Adrenal gland (tissue), 12 donors: ENCODE measurements around the gene PSMA7. TPM values are rescaled to one million over a fixed set of nuclear protein-coding genes. Genes with fewer than 3 reads are reported as not detected.
A peak's percentile ranks its signal among the peaks of the same experiment; 100 is the strongest.

Experiments used
- DNase-seq, 7 donors: peaks; one replicate each; pipeline ENCODE4 v3.0.0-alpha.2; 2019 to 2020
- H3K27ac ChIP-seq, 5 donors: fragments of 200-600 bp; sonication (generic) in 4 of 5; 1 replicate in 3 of 5; 2 replicates in 2 of 5; pipeline versions ENCODE4 v1.5.1 to v1.8.0; 2016 to 2020; ENCODE audit warnings: mild to moderate bottlenecking in 1 of 5
- H3K27me3 ChIP-seq: fragments of 200-600 bp; 2 replicates; pipeline ENCODE4 v1.8.0; 2021
- H3K36me3 ChIP-seq, 2 donors: fragments of 200-600 bp; replicated peaks in 1 of 2; 1 replicate in 1 of 2; 2 replicates in 1 of 2; pipeline versions ENCODE4 v1.5.1 to v1.8.0; 2018 to 2022
- H3K4me1 ChIP-seq, 2 donors: fragments of 200-600 bp; replicated peaks in 1 of 2; 1 replicate in 1 of 2; 2 replicates in 1 of 2; pipeline versions ENCODE4 v1.5.1 to v1.8.0; 2018 to 2021
- H3K4me3 ChIP-seq, 4 donors: fragments of 200-600 bp; sonication (generic) in 3 of 4; one replicate each; pipeline ENCODE4 v1.5.1; 2016 to 2018
- H3K9me3 ChIP-seq, 3 donors: fragments of 200-600 bp; sonication (generic) in 1 of 3; replicated peaks in 1 of 3; 1 replicate in 2 of 3; 2 replicates in 1 of 3; pipeline versions ENCODE4 v1.5.1 to v1.8.0; 2016 to 2021
- POLR2A ChIP-seq, 2 donors: fragments of 450-650 bp; IDR thresholded peaks; one replicate each; pipeline ENCODE4 v1.6.1; 2017; ENCODE audit warnings: antibody characterized with exemption in 2 of 2, mild to moderate bottlenecking in 2 of 2, moderate library complexity in 1 of 2
- WGBS, 4 donors: extraction: QIAGEN DNeasy Blood & Tissue Kit in 2 of 4; methylation state at CpG; one replicate each; pipeline versions ENCODE4 v1.1.5 to v1.1.7; 2013 to 2017; 5-methylcytosine and 5-hydroxymethylcytosine counted together
- intact Hi-C, 2 donors: fragments of 100-400 bp; cut with DNase I; formaldehyde crosslinking; loops; one replicate each; pipeline versions ENCODE4 v1.14.1 to v1.15.0; 2022 to 2023
- polyA plus RNA-seq, 3 donors: library from polyadenylated mRNA; stranded (reverse); fragments of 200-250 nt in 2 of 3; fragments of 350-450 nt in 1 of 3; fragmentation: Illumina TruSeq in 1 of 3; extraction: RNeasy Lipid Tissue Mini Kit (QIAGEN cat#74804) in 1 of 3; gene quantifications; one replicate each; pipeline ENCODE4 v1.2.3, GENCODE V29; 2013 to 2014
- total RNA-seq, 9 donors: library from RNA; depleted of rRNA in 4 of 9; stranded (reverse); fragments of >200 nt in 4 of 9; fragments of 120-200 nt in 1 of 9; fragmentation: NEBNext Ultra II Directional in 1 of 9; extraction: Animal tissue kit (Norgen Biotek cat#: 25700) in 1 of 9; gene quantifications; one replicate each; pipeline versions ENCODE4 v1.1.0 to v1.2.4, GENCODE V29; 2013 to 2023
- TF ChIP-seq, protein P1 (sequence below), 6 experiments: fragments of 450-650 bp in 4 of 6; fragments of 200-600 bp in 2 of 6; sonication (generic) in 1 of 6; IDR thresholded peaks; 1 replicate in 5 of 6; 2 replicates in 1 of 6; pipeline versions ENCODE4 v1.5.1 to v1.8.0; 2016 to 2021; ENCODE audit warnings: antibody characterized with exemption in 6 of 6, mild to moderate bottlenecking in 2 of 6, moderate library complexity in 1 of 6
- donor health status: healthy with polysubstance abuse.
- donor health status: Bipolar disorder and iron deficiency.
- donor health status: DM: yes; HTN: yes; CAD: no.
- donor health status: DM: no; HTN: no; CAD: no.
- donor health status: DM: no; HTN: no; CAD: no.
- donor health status: DM: yes; HTN: yes; CAD: no.

PSMA7 gene
- total and polyA plus RNA-seq, 12 donors = 175 to 518 (median 277) TPM

DNA sequence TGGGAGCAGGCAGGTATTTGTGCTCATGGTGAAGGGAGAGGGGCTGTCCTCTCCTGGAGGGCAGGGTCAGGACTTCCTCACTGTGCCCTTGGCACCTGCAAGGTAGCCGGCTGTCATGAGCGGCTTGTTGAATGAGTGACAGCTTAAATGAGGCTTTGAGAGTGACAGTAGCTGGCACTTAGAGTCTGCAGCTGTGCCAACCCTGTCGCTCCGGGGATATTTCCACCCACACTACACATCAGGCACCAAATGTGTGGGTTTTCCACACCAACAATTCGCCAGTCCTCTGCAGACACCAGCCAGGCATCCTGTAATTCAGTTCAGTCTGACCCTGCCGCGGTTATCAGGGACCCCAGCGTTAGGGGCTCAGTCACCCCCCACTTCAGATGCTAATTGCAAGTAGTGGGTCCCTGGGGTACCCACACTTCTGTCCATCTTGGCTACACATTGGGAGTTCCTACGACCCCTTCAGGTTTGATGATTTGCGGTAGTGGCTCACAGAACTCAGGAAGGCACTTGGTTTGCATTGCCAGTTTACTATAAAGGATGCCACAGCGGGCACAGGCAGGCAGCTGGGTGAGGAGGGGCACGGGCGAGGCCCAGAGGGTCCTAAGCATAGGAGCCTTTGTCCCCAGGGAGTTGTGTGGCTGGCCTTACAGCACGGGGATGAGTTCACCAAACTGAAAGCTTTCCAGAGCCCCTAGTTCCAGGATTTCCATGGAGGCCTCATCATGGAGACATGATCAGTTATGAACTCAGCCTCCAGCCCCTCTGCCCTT, 48.8 kb upstream of the PSMA7 start:
- H3K36me3 ChIP-seq = peaks cover 0 to 27% of the 10 kb centered on the region in 2 donors
- H3K27ac ChIP-seq = no peak overlapping the region
- intact Hi-C loops = no loop called here
- 81 to 91% (median 88%) methylated on average over 7 to 14 of the region's 14 CpGs for WGBS, 4 donors
- H3K9me3 ChIP-seq = no peaks in the 10 kb centered on the region
- no peaks in the 10 kb centered on the region for H3K27me3 ChIP-seq
- peaks cover 0 to 7% of the 10 kb centered on the region in 2 donors for H3K4me1 ChIP-seq
- no peak for DNase-seq
- H3K4me3 ChIP-seq = no peak overlapping the region
- no peak for TF ChIP-seq POLR2A (IDR thresholded peaks at IDR 0.05)
- TF ChIP-seq, protein P1, sequence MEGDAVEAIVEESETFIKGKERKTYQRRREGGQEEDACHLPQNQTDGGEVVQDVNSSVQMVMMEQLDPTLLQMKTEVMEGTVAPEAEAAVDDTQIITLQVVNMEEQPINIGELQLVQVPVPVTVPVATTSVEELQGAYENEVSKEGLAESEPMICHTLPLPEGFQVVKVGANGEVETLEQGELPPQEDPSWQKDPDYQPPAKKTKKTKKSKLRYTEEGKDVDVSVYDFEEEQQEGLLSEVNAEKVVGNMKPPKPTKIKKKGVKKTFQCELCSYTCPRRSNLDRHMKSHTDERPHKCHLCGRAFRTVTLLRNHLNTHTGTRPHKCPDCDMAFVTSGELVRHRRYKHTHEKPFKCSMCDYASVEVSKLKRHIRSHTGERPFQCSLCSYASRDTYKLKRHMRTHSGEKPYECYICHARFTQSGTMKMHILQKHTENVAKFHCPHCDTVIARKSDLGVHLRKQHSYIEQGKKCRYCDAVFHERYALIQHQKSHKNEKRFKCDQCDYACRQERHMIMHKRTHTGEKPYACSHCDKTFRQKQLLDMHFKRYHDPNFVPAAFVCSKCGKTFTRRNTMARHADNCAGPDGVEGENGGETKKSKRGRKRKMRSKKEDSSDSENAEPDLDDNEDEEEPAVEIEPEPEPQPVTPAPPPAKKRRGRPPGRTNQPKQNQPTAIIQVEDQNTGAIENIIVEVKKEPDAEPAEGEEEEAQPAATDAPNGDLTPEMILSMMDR (IDR thresholded peaks at IDR 0.05) = no peak

DNA sequence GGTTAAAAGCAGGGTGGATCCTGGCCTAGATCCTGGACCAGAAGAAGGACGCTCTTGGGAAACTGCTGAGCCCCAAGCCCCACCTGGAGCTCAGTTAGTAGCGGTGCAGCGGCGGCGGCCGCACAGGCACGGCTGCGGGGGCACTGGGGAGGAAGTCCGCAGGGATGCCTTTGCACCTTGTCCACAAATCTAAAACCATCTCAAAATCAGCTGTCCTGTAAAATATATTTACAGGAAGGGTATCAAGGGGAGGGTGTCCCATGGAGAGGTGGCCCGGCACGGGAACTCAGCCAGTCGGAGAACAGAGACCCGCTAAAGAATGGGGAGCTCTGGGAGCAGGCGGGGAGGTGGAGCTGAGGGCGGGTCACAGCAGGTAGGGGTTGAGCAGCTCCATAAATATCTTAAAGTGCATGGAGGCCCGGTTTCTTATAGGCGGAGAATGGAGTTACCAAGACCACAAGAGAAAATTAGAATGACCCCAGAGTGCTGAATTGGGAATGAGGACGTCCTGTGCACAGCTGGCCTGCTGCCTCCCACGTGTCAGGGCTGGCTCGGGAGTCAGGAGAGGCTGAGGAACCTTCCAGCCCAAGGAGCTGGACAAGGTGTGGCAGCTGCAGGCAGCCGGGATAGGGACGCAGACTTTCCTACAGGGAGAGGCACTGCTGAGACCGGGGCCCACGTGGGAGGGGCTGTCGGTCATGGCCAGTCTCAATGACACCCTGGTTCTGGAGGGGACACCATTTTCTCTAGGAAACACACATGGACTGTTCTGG, 47.6 kb upstream of the PSMA7 start:
- Histone ChIP-seq H3K4me3 (no peak overlapping the region), H3K27me3 (no peaks in the 10 kb centered on the region), H3K4me1 (peaks cover 3 to 9% of the 10 kb centered on the region in 2 donors), H3K27ac (no peak overlapping the region), H3K36me3 (peaks cover 0 to 20% of the 10 kb centered on the region in 2 donors), H3K9me3 (no peaks in the 10 kb centered on the region)
- TF ChIP-seq, protein P1 (IDR thresholded peaks at IDR 0.05) = no peak
- no peak for TF ChIP-seq POLR2A (IDR thresholded peaks at IDR 0.05)
- 82 to 86% (median 83%) methylated on average over 24 to 25 of the region's 25 CpGs for WGBS, 4 donors
- DNase-seq = no peak
- intact Hi-C loops = no loop called here

DNA sequence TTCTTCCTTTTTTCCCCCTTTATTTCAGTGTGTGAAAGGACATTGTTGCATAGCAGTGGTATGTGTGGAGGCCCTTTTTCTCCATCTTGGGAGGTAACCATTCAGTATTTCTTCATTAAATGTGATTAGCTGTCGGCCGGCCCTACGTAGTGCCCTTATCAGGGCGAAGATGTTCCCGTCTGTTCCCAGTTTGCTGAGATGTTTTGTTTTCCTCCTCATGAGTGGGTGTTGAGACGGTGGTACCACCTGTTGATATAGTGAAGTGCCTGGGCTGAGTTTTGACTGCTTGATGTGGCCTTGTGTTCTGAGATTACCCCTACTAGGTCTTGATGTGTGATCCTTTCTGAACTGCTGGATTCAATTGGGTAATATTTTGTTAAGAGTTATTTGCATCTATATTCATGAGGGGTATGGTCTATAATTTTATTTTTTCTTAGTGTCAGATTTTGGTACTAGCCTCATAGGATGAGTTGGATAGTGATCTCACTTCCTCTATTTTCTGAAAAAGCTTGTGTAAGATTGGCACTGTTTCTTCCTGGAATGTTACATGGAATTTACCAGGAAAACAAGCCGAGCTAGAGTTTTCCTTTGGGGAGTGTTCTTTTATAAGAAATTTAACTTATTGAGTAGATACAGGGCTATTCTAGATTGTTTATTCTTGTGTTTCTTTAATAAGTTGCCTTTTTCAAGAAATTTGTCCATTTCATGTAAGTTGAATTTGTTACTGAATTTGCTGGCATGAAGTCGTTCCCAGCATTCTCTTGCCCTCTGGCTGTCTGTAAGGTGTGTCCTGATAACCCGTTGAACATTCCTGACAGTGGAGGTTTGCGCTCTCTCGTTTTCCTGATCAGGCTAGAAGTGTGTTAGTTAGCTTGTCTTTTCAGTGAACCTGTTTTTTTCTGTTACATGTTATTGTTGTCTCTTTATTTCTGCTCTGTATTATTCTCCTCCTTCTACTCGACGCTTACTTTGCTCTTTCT, 44.0 kb upstream of the PSMA7 start:
- Histone ChIP-seq H3K27ac (peak overlapping the region in 2 of 5 donors; percentile 11 to 37), H3K36me3 (peaks cover 0 to 12% of the 10 kb centered on the region in 2 donors), H3K27me3 (no peaks in the 10 kb centered on the region), H3K9me3 (no peaks in the 10 kb centered on the region), H3K4me3 (no peak overlapping the region), H3K4me1 (peaks cover 16 to 31% of the 10 kb centered on the region in 2 donors)
- DNase-seq = no peak
- TF ChIP-seq, protein P1 (IDR thresholded peaks at IDR 0.05) = no peak
- TF ChIP-seq POLR2A (IDR thresholded peaks at IDR 0.05) = no peak
- 68 to 83% (median 78%) methylated on average over 13 of the region's 13 CpGs for WGBS, 4 donors
- intact Hi-C loops = no loop called here
